Smooth muscle cell (in vitro differentiated cells): ENCODE results near the gene R3HDM1. TPM values are rescaled to one million over a fixed set of nuclear protein-coding genes. Genes with fewer than 3 reads are reported as not detected.

Source experiments
- DNase-seq: peaks from one replicate; lab custom pipeline; 2025; ENCODE audit not compliant: unreplicated experiment; lab: John Stamatoyannopoulos, UW
- H2AFZ ChIP-seq: fragments of 200-600 bp; sonication (generic); 2 replicates; pipeline ENCODE4 v1.6.0; 2016; ENCODE audit warnings: antibody characterized with exemption, low read depth, mild to moderate bottlenecking
- H3F3A ChIP-seq: fragments of 200-600 bp; sonication (generic); 2 replicates; pipeline ENCODE4 v1.6.0; 2017; ENCODE audit warnings: antibody characterized with exemption, low read depth
- H3K27ac ChIP-seq: fragments of 200-600 bp; sonication (generic); 2 replicates; pipeline ENCODE4 v1.5.1; 2016; ENCODE audit warnings: low read depth, mild to moderate bottlenecking
- H3K27me3 ChIP-seq: fragments of 200-600 bp; sonication (generic); 2 replicates; pipeline ENCODE4 v1.6.1; 2016; ENCODE audit warnings: low read depth, mild to moderate bottlenecking
- H3K36me3 ChIP-seq: fragments of 200-600 bp; sonication (generic); 2 replicates; pipeline ENCODE4 v1.5.1; 2016; ENCODE audit warnings: low read depth
- H3K4me1 ChIP-seq: fragments of 200-600 bp; sonication (generic); 2 replicates; pipeline ENCODE4 v1.5.1; 2016; ENCODE audit warnings: low read depth
- H3K4me2 ChIP-seq: fragments of 200-600 bp; sonication (generic); 2 replicates; pipeline ENCODE4 v1.6.0; 2016; ENCODE audit warnings: mild to moderate bottlenecking
- H3K4me3 ChIP-seq: fragments of 200-600 bp; sonication (generic); 2 replicates; pipeline ENCODE4 v1.5.1; 2016; ENCODE audit warnings: mild to moderate bottlenecking
- H3K79me2 ChIP-seq: fragments of 200-600 bp; sonication (generic); 2 replicates; pipeline ENCODE4 v1.6.0; 2016; ENCODE audit warnings: low read depth, mild to moderate bottlenecking
- H3K9ac ChIP-seq: fragments of 200-600 bp; sonication (generic); 2 replicates; pipeline ENCODE4 v1.6.0; 2016; ENCODE audit warnings: low read depth
- H3K9me3 ChIP-seq: fragments of 200-600 bp; sonication (generic); replicated peaks from 2 replicates; pipeline ENCODE4 v1.5.1; 2016; ENCODE audit warnings: low read depth
- H4K20me1 ChIP-seq: fragments of 200-600 bp; sonication (generic); 2 replicates; pipeline ENCODE4 v1.6.0; 2016; ENCODE audit warnings: low read depth
- WGBS: methylation state at CpG from one replicate; pipeline ENCODE4 v1.1.7; 2016; ENCODE audit warnings: low lambda C conversion rate; 5-methylcytosine and 5-hydroxymethylcytosine counted together
- polyA plus RNA-seq: library from polyadenylated mRNA; unstranded; fragments of >200 nt; fragmentation: Nextera tagmentation; extraction: Ambion mirVana; gene quantifications from 2 replicates; pipeline ENCODE4 v1.2.1, GENCODE V29; 2016
- total RNA-seq: library from RNA; depleted of rRNA; stranded (reverse); fragments of >200 nt; gene quantifications from 2 replicates; pipeline ENCODE4 v1.2.3, GENCODE V29; 2014
- TF ChIP-seq, protein P1 (sequence below): fragments of 200-600 bp; sonication (generic); IDR thresholded peaks from 2 replicates; pipeline ENCODE4 v1.5.1; 2017; ENCODE audit warnings: borderline replicate concordance, mild to moderate bottlenecking, antibody characterized with exemption; ENCODE audit not compliant: insufficient read depth, poor library complexity, severe bottlenecking

R3HDM1 gene
- total and polyA plus RNA-seq, 2 experiments from 2014 or later = 14.2 to 20.6 TPM

DNA sequence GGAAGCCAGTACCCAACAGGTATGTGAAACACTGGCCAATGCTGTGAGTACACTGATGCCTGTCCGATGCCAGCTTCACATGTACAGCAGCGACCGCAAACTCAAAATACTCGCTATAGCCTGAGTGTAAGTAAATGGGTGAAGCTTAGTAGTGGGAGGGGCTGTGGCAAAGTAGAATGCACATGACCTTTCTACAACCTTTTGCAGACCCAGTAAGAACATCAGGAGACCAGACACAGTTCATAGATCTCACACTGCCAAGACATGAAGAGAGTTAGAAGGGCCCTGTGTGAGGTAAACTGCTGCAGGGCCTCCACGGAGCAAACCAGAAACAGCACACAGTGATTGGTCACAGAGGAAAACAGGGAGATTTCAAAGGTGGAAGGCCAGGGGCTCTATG lies 201.3 kb downstream of the R3HDM1 start:
- Histone ChIP-seq H3K4me2 (no peak overlapping the region), H3F3A (no peaks in the 10 kb centered on the region), H3K9me3 (no peaks in the 10 kb centered on the region), H3K27ac (no peak overlapping the region), H3K4me3 (no peak overlapping the region), H3K36me3 (no peaks in the 10 kb centered on the region), H3K27me3 (no peaks in the 10 kb centered on the region), H3K4me1 (no peaks in the 10 kb centered on the region), H3K9ac (no peak overlapping the region), H4K20me1 (no peaks in the 10 kb centered on the region), H2AFZ (no peak overlapping the region), H3K79me2 (no peaks in the 10 kb centered on the region)
- 96% methylated on average over 5 of the region's 5 CpGs for WGBS
- TF ChIP-seq, protein P1, sequence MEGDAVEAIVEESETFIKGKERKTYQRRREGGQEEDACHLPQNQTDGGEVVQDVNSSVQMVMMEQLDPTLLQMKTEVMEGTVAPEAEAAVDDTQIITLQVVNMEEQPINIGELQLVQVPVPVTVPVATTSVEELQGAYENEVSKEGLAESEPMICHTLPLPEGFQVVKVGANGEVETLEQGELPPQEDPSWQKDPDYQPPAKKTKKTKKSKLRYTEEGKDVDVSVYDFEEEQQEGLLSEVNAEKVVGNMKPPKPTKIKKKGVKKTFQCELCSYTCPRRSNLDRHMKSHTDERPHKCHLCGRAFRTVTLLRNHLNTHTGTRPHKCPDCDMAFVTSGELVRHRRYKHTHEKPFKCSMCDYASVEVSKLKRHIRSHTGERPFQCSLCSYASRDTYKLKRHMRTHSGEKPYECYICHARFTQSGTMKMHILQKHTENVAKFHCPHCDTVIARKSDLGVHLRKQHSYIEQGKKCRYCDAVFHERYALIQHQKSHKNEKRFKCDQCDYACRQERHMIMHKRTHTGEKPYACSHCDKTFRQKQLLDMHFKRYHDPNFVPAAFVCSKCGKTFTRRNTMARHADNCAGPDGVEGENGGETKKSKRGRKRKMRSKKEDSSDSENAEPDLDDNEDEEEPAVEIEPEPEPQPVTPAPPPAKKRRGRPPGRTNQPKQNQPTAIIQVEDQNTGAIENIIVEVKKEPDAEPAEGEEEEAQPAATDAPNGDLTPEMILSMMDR = no peak
- no peak for DNase-seq

DNA sequence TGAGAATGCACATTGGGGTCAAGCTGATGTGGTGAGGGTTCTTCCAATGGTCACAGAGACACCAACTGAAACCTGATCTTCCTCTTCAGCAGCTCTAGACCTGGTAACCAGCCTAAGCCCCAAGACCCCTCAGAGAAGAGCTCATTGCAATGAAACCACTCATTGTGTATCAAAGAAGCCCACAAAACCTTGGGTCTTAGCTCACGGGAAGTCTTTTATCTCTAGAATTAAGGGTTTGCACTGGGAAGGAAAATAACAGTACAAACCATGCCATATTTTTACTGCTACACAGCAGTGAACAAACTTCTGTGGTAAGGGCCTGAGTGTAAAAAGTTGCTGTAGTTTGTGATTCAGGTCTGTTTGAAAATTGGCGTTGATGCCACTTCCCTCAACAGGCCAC lies 201.8 kb downstream of the R3HDM1 start:
- Histone ChIP-seq H3K36me3 (no peaks in the 10 kb centered on the region), H4K20me1 (no peaks in the 10 kb centered on the region), H3K4me3 (no peak overlapping the region), H3K4me1 (no peaks in the 10 kb centered on the region), H3F3A (no peaks in the 10 kb centered on the region), H3K9me3 (no peaks in the 10 kb centered on the region), H3K79me2 (no peaks in the 10 kb centered on the region), H3K27me3 (no peaks in the 10 kb centered on the region), H3K27ac (no peak overlapping the region), H2AFZ (no peak overlapping the region), H3K4me2 (no peak overlapping the region), H3K9ac (no peak overlapping the region)
- 77% methylated on average over 2 of the region's 2 CpGs for WGBS
- TF ChIP-seq, protein P1 = no peak
- no peak for DNase-seq

DNA sequence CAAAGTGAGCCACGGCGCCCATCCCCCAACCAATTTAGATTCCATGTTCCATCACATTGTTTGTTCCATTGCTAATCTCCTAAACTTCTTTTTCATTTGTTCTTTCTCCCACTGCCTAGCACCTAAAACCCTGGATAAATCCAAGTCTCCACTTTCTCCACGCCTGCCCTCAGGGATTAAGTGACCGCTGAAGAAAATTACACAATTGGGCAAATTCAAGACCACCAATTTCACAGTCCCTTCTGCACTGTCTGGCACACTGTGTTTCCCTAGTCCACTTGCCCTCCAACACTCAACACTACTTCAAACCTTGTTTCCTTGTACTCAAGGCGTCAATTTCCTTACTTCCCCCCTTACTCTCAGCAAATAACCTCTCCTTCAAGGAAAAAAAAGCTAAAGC lies 205.3 kb downstream of the R3HDM1 start:
- WGBS = 89% methylated on average over 5 of the region's 5 CpGs
- TF ChIP-seq, protein P1 = no peak
- Histone ChIP-seq H3K79me2 (no peaks in the 10 kb centered on the region), H3K27me3 (no peaks in the 10 kb centered on the region), H3K36me3 (no peaks in the 10 kb centered on the region), H3K27ac (no peak overlapping the region), H3K9ac (no peak overlapping the region), H4K20me1 (no peaks in the 10 kb centered on the region), H3K4me2 (no peak overlapping the region), H3K9me3 (no peaks in the 10 kb centered on the region), H3K4me1 (no peaks in the 10 kb centered on the region), H3K4me3 (no peak overlapping the region), H2AFZ (no peak overlapping the region), H3F3A (no peaks in the 10 kb centered on the region)
- no peak for DNase-seq

DNA sequence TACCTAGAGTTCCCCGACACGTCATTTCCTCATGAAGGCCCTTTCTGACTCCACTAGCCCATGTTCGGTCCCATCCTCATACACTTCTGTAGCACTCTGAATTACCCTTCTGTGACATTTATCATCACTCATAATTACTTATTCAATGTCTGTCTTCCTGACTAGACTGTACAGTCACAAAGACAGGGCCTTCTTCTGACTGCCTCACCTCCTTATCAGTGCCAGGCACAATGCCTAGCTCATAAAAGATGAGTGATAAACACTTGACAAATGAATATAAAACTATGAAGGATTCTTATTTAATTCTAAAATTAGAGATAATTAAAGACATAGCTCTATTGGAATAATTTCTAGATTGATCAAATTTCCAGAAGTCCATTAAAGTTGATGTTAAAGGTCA lies 208.9 kb downstream of the R3HDM1 start:
- H2AFZ ChIP-seq = no peak overlapping the region

More for the DNA sequence above, 208.9 kb downstream of the R3HDM1 start:
- no peak for DNase-seq
- TF ChIP-seq, protein P1 = no peak
- Histone ChIP-seq H3K4me1 (peaks cover 20% of the 10 kb centered on the region), H3K27ac (no peak overlapping the region), H3K4me3 (no peak overlapping the region), H3K9me3 (no peaks in the 10 kb centered on the region), H3K27me3 (no peaks in the 10 kb centered on the region), H3K4me2 (no peak overlapping the region), H3K79me2 (peaks cover 33% of the 10 kb centered on the region), H3F3A (peaks cover 5% of the 10 kb centered on the region), H3K9ac (no peak overlapping the region), H3K36me3 (no peaks in the 10 kb centered on the region), H4K20me1 (peaks cover 25% of the 10 kb centered on the region)
- 98% methylated on average over 3 of the region's 3 CpGs for WGBS
